WTC11 (cell line): ENCODE measurements around the gene TFEB. TPM values are rescaled to one million over a fixed set of nuclear protein-coding genes. Genes with fewer than 3 reads are reported as not detected.

ENCODE experiments used
- ATAC-seq: fragments of 200-7000 bp; cut with Tn5 transposase; 2 replicates; pipeline ENCODE4 v1.10.0; 2021; ENCODE audit warnings: mild to moderate bottlenecking, moderate library complexity
- CTCF ChIA-PET: fragments of 300-600 bp; sonication (Branson Sonifier 250); formaldehyde crosslinking; loops from one replicate; lab custom pipeline; 2021; ENCODE audit warnings: antibody characterized with exemption; lab: Charles Lee
- POLR2A ChIA-PET: fragments of 350-600 bp; sonication (Branson Sonifier 250); formaldehyde crosslinking; loops from one replicate; lab custom pipeline; 2021; ENCODE audit warnings: antibody characterized with exemption; lab: Charles Lee
- DNase-seq: peaks from one replicate; pipeline ENCODE4 v3.0.0; 2021; ENCODE audit warnings: low spot score
- H3K27ac Mint-ChIP-seq: 2 replicates; pipeline ENCODE4 v1.8.0; 2021; ENCODE audit warnings: mixed read lengths
- H3K27me3 Mint-ChIP-seq: 2 replicates; pipeline ENCODE4 v1.8.0; 2021; ENCODE audit warnings: low read depth, mild to moderate bottlenecking, moderate library complexity, mixed read lengths
- H3K36me3 Mint-ChIP-seq: 2 replicates; pipeline ENCODE4 v1.8.0; 2021; ENCODE audit warnings: mixed read lengths
- H3K4me1 Mint-ChIP-seq: 2 replicates; pipeline ENCODE4 v1.8.0; 2022; ENCODE audit warnings: mixed read lengths
- H3K4me3 Mint-ChIP-seq: 2 replicates; pipeline ENCODE4 v1.8.0; 2021; ENCODE audit warnings: mild to moderate bottlenecking, moderate library complexity, mixed read lengths
- H3K9me3 Mint-ChIP-seq: 2 replicates; pipeline ENCODE4 v1.8.0; 2021; ENCODE audit warnings: mixed read lengths
- CDX4 ChIP-seq: fragments of 250-450 bp; sonication (Bioruptor Pico); IDR thresholded peaks from 2 replicates; pipeline ENCODE4 v1.9.0; 2021; ENCODE audit warnings: moderate library complexity, mild to moderate bottlenecking, inconsistent platforms, borderline replicate concordance
- CREB1 ChIP-seq: sonication (generic); formaldehyde crosslinking; IDR thresholded peaks from 2 replicates; pipeline ENCODE4 v1.8.0; 2023; ENCODE audit warnings: mild to moderate bottlenecking, missing genetic modification reagents
- E2F5 ChIP-seq: sonication (generic); formaldehyde crosslinking; IDR thresholded peaks from 2 replicates; pipeline ENCODE4 v1.8.1; 2022; ENCODE audit warnings: mild to moderate bottlenecking, moderate library complexity, missing genetic modification reagents
- GABPB1 ChIP-seq: sonication (generic); formaldehyde crosslinking; IDR thresholded peaks from 2 replicates; pipeline ENCODE4 v1.8.1; 2023; ENCODE audit warnings: mild to moderate bottlenecking, missing genetic modification reagents
- KAT7 ChIP-seq: sonication (generic); formaldehyde crosslinking; IDR thresholded peaks from 2 replicates; pipeline ENCODE4 v1.8.1; 2023; ENCODE audit warnings: missing genetic modification reagents, mild to moderate bottlenecking, borderline replicate concordance
- MXD4 ChIP-seq: fragments of 250-450 bp; sonication (Bioruptor Pico); IDR thresholded peaks from 2 replicates; pipeline ENCODE4 v1.8.0; 2021; ENCODE audit warnings: mild to moderate bottlenecking, moderate library complexity, borderline replicate concordance
- MYBL2 ChIP-seq: sonication (generic); formaldehyde crosslinking; IDR thresholded peaks from 2 replicates; pipeline ENCODE4 v1.8.1; 2023; ENCODE audit warnings: mild to moderate bottlenecking, moderate library complexity, missing genetic modification reagents
- NR1H2 ChIP-seq: sonication (generic); formaldehyde crosslinking; IDR thresholded peaks from 2 replicates; pipeline ENCODE4 v1.9.0; 2021; ENCODE audit warnings: mild to moderate bottlenecking, moderate library complexity, missing genetic modification reagents
- NR2C2 ChIP-seq: sonication (generic); formaldehyde crosslinking; IDR thresholded peaks from 2 replicates; pipeline ENCODE4 v1.8.0; 2022; ENCODE audit warnings: mild to moderate bottlenecking, missing genetic modification reagents
- NR3C1 ChIP-seq: sonication (generic); formaldehyde crosslinking; conservative IDR thresholded peaks from 2 replicates; pipeline ENCODE4 v1.8.1; 2023; ENCODE audit warnings: low read depth, mild to moderate bottlenecking, missing genetic modification reagents
- SP1 ChIP-seq: sonication (generic); formaldehyde crosslinking; conservative IDR thresholded peaks from 2 replicates; pipeline ENCODE4 v1.8.1; 2022; ENCODE audit warnings: missing genetic modification reagents
- TEAD1 ChIP-seq: sonication (generic); formaldehyde crosslinking; IDR thresholded peaks from 2 replicates; pipeline ENCODE4 v1.8.0; 2022; ENCODE audit warnings: mild to moderate bottlenecking, missing genetic modification reagents
- ZBTB21 ChIP-seq: sonication (generic); formaldehyde crosslinking; IDR thresholded peaks from 2 replicates; pipeline ENCODE4 v1.8.1; 2023; ENCODE audit warnings: mild to moderate bottlenecking, missing genetic modification reagents, borderline replicate concordance
- ZMAT4 ChIP-seq: fragments of 250-450 bp; sonication (Bioruptor Pico); IDR thresholded peaks from 2 replicates; pipeline ENCODE4 v1.9.0; 2021; ENCODE audit warnings: mild to moderate bottlenecking
- ZNF121 ChIP-seq: sonication (generic); formaldehyde crosslinking; IDR thresholded peaks from 2 replicates; pipeline ENCODE4 v1.8.0; 2023; ENCODE audit warnings: missing genetic modification reagents
- ZNF281 ChIP-seq: sonication (generic); formaldehyde crosslinking; IDR thresholded peaks from 2 replicates; pipeline ENCODE4 v1.8.0; 2023; ENCODE audit warnings: mild to moderate bottlenecking, missing genetic modification reagents
- ZNF317 ChIP-seq: sonication (generic); formaldehyde crosslinking; IDR thresholded peaks from 2 replicates; pipeline ENCODE4 v1.8.1; 2023; ENCODE audit warnings: low read depth, mild to moderate bottlenecking, moderate library complexity, missing genetic modification reagents, borderline replicate concordance
- ZNF416 ChIP-seq: fragments of 250-450 bp; sonication (Bioruptor Pico); IDR thresholded peaks from 2 replicates; pipeline ENCODE4 v1.9.0; 2021; ENCODE audit warnings: mild to moderate bottlenecking, inconsistent platforms
- total RNA-seq: library from RNA; stranded (reverse); gene quantifications from 3 replicates; pipeline ENCODE4 v1.2.3, GENCODE V29; 2021
- TF ChIP-seq, protein P1 (sequence below): fragments of 250-450 bp; sonication (Bioruptor Pico); IDR thresholded peaks from 2 replicates; pipeline ENCODE4 v1.8.0; 2021; ENCODE audit warnings: mild to moderate bottlenecking
- TF ChIP-seq, protein P2 (sequence below): sonication (generic); formaldehyde crosslinking; IDR thresholded peaks from 2 replicates; pipeline ENCODE4 v1.8.0; 2022; ENCODE audit warnings: mild to moderate bottlenecking, missing genetic modification reagents

The TFEB gene
- total RNA-seq, 1 experiment from 2014 or later = 3.9 TPM

DNA sequence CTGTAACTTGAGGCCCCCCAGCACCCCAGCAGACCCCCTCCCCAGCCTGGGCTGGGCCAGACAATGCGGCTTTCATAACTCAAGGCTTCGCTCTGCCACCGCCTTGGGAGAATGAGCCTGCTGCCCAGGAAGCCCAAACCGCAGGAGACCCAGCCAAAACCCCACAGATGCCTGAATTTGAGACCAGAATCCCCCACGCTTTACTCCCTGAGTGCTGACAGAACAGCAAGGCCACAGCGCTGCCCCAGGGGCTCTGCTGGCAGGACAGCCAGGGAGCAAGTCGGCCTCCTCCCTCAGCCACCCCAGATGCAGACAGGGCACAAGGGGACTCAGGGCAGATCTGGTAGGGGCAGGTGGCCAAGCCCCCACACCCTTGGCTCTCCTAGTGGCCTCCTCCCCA, 95.0 kb downstream of the TFEB start:
- CTCF ChIA-PET = interaction anchor here (2.9 kb wide), 1 partner anchor 38 kb away, joined by 23 read pairs; no protein-coding TSS in a partner anchor
- Mint-ChIP-seq H3K27me3 (peaks cover 35% of the 10 kb centered on the region), H3K4me3 (peak overlapping the region; percentile 87), H3K27ac (no peak overlapping the region), H3K36me3 (peaks cover 16% of the 10 kb centered on the region), H3K4me1 (peaks cover 71% of the 10 kb centered on the region)
- ATAC-seq = no peak
- POLR2A ChIA-PET = interaction anchor here (0.8 kb wide), 1 partner anchor 11 kb away, joined by 3 read pairs; no protein-coding TSS in a partner anchor
- TF ChIP-seq ZNF416 (CRISPR knock-in tag) (no peak), TEAD1 (CRISPR knock-in tag) (no peak), SP1 (CRISPR knock-in tag) (0 out of 2 replicates have a peak, but pooled peaks have one; percentile 15), GABPB1 (CRISPR knock-in tag) (no peak)
- TF ChIP-seq, all 79 proteins: peak for 1
- H3K9me3 Mint-ChIP-seq = no peaks in the 10 kb centered on the region
- DNase-seq = no peak

DNA sequence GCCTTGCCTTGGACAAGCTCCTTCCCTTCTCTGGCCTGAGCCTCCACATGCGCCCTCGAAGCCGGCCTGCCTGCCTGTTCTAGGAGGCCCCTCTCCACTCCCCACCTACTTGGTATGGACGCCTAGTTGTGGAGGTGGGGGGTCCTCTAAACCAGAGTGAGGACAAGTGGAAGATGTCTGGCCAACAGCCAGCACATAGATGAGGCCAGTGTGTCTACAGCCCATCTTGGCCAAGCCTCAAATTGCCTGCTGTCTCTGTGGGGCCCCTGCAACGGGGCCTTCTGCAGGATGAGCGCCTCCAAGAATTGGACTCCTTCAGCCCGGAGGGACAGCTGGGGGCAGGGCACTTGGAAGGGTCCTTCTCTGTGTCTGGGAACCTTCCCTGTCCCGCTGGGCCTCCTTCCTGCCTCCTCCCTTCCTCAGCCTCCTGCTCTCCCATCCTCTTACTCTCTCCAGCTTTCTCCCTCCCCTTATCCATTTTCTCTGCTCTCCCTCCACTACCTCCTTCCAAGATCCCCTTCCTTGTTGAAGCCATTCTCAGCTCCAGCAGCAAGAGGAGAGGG, 95.5 kb downstream of the TFEB start:
- Mint-ChIP-seq H3K4me3 (peak overlapping the region; percentile 87), H3K36me3 (peaks cover 16% of the 10 kb centered on the region), H3K9me3 (no peaks in the 10 kb centered on the region), H3K27me3 (peaks cover 41% of the 10 kb centered on the region), H3K4me1 (peaks cover 71% of the 10 kb centered on the region), H3K27ac (0 out of 2 replicates have a peak overlapping the region, but pooled peaks have one; percentile 2)
- CTCF ChIA-PET = interaction anchor here (1.0 to 2.9 kb wide), 5 partner anchors 38 to 272 kb away, joined by 3 to 23 read pairs (median 4); no protein-coding TSS in a partner anchor
- DNase-seq = no peak
- POLR2A ChIA-PET = interaction anchor here (0.6 to 0.8 kb wide), 2 partner anchors 12 to 17 kb away, joined by 3 to 8 read pairs; no protein-coding TSS in a partner anchor
- peak; percentile 2; the same call in 1 of the 2 replicates for ATAC-seq
- TF ChIP-seq, protein P1, sequence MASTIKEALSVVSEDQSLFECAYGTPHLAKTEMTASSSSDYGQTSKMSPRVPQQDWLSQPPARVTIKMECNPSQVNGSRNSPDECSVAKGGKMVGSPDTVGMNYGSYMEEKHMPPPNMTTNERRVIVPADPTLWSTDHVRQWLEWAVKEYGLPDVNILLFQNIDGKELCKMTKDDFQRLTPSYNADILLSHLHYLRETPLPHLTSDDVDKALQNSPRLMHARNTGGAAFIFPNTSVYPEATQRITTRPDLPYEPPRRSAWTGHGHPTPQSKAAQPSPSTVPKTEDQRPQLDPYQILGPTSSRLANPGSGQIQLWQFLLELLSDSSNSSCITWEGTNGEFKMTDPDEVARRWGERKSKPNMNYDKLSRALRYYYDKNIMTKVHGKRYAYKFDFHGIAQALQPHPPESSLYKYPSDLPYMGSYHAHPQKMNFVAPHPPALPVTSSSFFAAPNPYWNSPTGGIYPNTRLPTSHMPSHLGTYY (CRISPR knock-in tag) = no peak
- TF ChIP-seq ZNF121 (CRISPR knock-in tag) = 0 out of 2 replicates have a peak, but pooled peaks have one; percentile 16

- Mint-ChIP-seq H3K4me1 (peaks cover 71% of the 10 kb centered on the region), H3K9me3 (no peaks in the 10 kb centered on the region), H3K36me3 (peaks cover 16% of the 10 kb centered on the region), H3K27ac (peak overlapping the region; percentile 45; the same call in 1 of the 2 replicates), H3K4me3 (peak overlapping the region; percentile 87), H3K27me3 (peaks cover 44% of the 10 kb centered on the region)
- ATAC-seq (peak; percentile 21), DNase-seq (peak; percentile 57)
- POLR2A ChIA-PET = interaction anchor here (0.6 to 0.9 kb wide), 2 partner anchors 16 to 43 kb away, joined by 7 to 8 read pairs; no protein-coding TSS in a partner anchor
- CTCF ChIA-PET = interaction anchor here (0.6 to 2.9 kb wide), 8 partner anchors 31 to 271 kb away, joined by 3 to 23 read pairs (median 3); no protein-coding TSS in a partner anchor
- TF ChIP-seq ZNF281 (no peak; the same call in 1 of the 2 replicates), NR2C2 (CRISPR knock-in tag) (no peak), CDX4 (no peak), NR1H2 (CRISPR knock-in tag) (no peak), NR3C1 (no peak), MYBL2 (CRISPR knock-in tag) (no peak; the same call in 1 of the 2 replicates), CREB1 (CRISPR knock-in tag) (no peak), ZBTB21 (CRISPR knock-in tag) (no peak), ZMAT4 (CRISPR knock-in tag) (no peak), E2F5 (CRISPR knock-in tag) (no peak), KAT7 (CRISPR knock-in tag) (0 out of 2 replicates have a peak, but pooled peaks have one; percentile 71), TEAD1 (CRISPR knock-in tag) (no peak), MXD4 (CRISPR knock-in tag) (no peak), ZNF317 (CRISPR knock-in tag) (no peak)
- TF ChIP-seq, protein P2, sequence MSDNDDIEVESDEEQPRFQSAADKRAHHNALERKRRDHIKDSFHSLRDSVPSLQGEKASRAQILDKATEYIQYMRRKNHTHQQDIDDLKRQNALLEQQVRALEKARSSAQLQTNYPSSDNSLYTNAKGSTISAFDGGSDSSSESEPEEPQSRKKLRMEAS (CRISPR knock-in tag) = 0 out of 2 replicates have a peak, but pooled peaks have one; percentile 6
Observed at GRCh38 chr6:41638935-41639808, 96.2 kb downstream of the TFEB start.
